Astrocyte of the spinal cord (primary cell): ENCODE results near the gene PPP1R18.

Experiments used
- DNase-seq: peaks from one replicate; pipeline ENCODE4 v3.0.0; 2011; ENCODE audit warnings: low read depth, low spot score
- H3K4me3 ChIP-seq: 2 replicates; pipeline ENCODE4 v1.5.1; 2011; ENCODE audit warnings: low read depth, mild to moderate bottlenecking, low read length, moderate library complexity
- in situ Hi-C: cut with HindIII; loops from 2 replicates; pipeline ENCODE4 v1.10.0; 2017; ENCODE audit warnings: low sequenced_read_pairs
- TF ChIP-seq, protein P1 (sequence below): IDR thresholded peaks from 2 replicates; pipeline ENCODE4 v1.5.1; 2012; ENCODE audit warnings: low read depth, mild to moderate bottlenecking, low read length, inconsistent platforms

The PPP1R18 gene

DNA sequence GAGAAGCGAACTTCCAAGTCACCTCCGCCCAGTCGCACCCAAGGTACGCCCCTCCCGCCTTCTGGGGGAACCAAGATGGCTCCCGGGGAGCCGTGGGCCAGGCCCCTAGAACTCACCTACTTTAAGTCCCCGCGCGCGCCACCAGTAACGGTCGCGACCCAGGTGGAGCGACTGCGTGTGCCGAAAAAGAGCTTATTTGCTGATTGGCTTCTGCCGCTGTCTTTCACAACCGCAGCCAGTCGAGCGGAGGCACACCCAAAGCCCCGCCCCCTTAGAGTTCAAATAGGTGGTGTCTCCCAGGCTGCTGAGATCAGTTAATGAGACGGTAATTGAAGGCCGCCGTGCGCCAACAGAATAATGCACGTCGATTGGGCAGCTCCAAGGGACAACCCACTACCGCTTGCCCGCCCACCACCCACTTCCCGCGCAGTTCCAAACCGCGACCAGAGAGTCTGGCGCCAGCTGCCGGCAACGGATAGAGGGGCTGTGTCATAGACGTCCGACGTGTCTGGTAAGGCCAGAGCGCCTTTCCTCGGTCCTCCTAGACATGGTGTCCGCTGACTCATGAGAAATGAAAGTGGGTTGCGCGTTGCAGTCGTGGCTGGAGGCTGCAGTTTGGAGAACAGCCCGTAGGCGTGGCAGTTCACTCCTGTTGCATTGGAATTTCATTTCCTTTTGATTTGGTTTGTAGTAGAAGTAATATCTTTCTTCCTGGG is 30.8 kb upstream of the PPP1R18 start, which contains the start of gene MDC1:
MDC1 (minus strand) TSS at position 153 of the 716 bp plus-strand sequence. CDS start 2,106 bp downstream, outside the sequence.
- H3K4me3 ChIP-seq = peak within 1 kb of the TSS; percentile 78
- TF ChIP-seq, protein P1, sequence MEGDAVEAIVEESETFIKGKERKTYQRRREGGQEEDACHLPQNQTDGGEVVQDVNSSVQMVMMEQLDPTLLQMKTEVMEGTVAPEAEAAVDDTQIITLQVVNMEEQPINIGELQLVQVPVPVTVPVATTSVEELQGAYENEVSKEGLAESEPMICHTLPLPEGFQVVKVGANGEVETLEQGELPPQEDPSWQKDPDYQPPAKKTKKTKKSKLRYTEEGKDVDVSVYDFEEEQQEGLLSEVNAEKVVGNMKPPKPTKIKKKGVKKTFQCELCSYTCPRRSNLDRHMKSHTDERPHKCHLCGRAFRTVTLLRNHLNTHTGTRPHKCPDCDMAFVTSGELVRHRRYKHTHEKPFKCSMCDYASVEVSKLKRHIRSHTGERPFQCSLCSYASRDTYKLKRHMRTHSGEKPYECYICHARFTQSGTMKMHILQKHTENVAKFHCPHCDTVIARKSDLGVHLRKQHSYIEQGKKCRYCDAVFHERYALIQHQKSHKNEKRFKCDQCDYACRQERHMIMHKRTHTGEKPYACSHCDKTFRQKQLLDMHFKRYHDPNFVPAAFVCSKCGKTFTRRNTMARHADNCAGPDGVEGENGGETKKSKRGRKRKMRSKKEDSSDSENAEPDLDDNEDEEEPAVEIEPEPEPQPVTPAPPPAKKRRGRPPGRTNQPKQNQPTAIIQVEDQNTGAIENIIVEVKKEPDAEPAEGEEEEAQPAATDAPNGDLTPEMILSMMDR = peak; percentile 29
- in situ Hi-C loops = no loop called here
- DNase-seq = peak; percentile 100

DNA sequence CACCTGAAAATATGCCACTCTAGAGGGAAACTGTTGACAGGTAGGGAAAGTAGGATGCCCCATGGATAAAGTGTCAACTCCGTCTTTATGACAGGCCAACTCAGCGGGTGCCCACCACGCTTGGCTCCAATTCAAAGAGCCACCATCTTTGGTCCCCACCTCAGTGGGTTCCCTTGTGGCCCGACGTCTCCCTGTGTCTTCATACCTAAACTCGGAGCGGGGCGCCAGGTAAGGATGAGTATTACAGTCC is 30.4 kb upstream of the PPP1R18 start:
- DNase-seq = no peak

DNA sequence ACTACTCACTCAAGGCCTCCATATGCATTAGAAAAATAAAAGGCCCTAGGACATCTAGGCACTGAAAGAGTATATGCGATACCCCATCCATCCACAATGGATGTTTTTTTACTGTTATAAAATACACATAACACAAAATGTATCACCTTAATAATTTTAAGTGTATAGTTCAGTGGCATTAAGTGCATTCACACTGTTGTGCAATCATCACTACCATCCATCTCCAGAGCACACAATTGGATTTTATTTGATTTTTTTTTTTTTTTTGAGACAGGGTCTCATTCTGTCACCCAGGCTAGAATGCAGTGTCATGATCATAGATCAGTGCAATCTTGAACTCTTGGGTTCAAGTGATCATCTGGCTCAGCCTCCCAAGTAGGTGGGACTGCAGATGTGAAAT is 27.8 kb upstream of the PPP1R18 start:
- no peak overlapping the region for H3K4me3 ChIP-seq
- no peak for DNase-seq
- in situ Hi-C loops = no loop called here
- TF ChIP-seq, protein P1 = no peak

More for the DNA sequence above, 30.4 kb upstream of the PPP1R18 start:
- in situ Hi-C loops = no loop called here
- H3K4me3 ChIP-seq = peak overlapping the region; percentile 78
- TF ChIP-seq, protein P1 = no peak

DNA sequence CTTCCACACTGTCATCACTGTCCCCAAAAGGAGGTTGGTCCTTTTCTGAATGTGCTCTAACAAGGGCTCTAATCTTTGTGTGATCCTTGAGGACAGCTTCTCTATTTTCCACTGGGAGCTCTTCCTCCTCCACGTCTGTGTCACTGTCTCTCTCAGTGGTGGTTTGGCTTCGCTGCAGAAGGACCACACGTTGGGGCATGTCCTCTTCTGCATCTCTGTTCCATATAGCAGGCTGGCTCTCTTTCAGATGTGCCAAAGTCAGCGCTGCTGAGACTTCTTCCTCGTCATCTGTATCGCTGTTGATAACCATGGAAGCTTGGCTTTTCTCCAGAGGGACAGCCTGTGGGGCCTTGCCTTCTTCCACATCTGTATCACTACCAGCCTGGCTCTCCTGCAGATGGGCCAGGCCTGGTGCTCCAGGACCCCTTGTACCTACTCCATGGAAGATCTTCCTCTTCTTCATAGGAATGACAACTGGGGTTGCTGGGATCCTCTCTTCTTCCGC is 26.0 kb upstream of the PPP1R18 start:
- in situ Hi-C loops = no loop called here
- no peak for DNase-seq
- H3K4me3 ChIP-seq = no peak overlapping the region
- TF ChIP-seq, protein P1 = no peak

DNA sequence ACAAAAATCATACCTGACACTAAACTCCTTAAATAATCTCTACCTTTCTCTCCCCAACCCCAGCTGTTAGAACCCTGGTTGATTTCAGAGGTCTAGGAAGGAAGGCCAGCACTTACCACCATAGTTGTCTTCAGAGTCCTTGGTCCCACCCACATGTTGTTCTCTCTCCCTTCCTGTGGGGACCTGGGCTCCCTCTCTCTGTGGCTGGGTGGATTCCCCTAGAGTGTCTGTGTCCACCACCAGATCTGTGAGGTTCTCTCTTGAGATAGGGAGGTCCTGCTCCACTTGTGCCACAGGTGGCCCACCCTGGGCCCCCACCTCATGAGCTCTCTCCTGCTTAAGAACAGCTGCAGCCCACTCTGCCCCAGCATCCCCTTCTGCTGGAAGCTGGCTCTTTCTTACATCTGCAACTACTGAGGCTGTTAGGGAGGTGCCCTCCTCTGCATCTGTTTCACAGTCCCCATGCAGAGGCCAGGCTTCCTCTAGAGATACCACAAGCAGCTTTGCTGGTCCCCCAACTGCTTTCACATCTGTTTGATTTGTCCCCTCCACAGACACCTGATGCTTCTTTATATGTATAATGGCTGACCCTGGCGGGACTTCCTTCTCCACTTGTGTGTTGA is 25.4 kb upstream of the PPP1R18 start:
- TF ChIP-seq, protein P1 = no peak
- in situ Hi-C loops = no loop called here
- no peak for DNase-seq
- H3K4me3 ChIP-seq = no peak overlapping the region

- in situ Hi-C loops = no loop called here
- no peak for DNase-seq
- H3K4me3 ChIP-seq = no peak overlapping the region
- TF ChIP-seq, protein P1 = no peak
Measured at GRCh38 chr6:30709101-30709868, 22.8 kb upstream of the PPP1R18 start.
